ENCODE results near the gene FGF13.

DNA sequence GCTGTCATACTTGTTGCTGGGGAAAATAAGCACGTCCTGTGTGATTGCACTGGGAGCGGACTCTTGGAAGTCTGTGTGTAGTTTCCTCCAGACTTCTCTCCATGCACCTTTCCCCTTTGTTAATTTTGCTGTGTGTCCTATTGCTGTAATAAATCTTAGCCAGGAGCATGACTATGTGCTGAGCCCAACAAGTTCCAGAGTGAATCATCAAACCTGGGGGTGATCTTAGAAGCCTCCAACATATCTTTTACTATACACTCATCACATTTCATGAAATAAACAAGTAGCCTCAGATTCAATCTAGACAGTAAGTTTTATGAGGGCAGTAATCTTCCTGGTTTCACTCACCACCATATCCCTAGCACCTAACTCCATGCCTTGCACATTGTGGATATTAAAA lies 43.3 kb upstream of the FGF13 start:
- TF ChIP-seq, protein P1, sequence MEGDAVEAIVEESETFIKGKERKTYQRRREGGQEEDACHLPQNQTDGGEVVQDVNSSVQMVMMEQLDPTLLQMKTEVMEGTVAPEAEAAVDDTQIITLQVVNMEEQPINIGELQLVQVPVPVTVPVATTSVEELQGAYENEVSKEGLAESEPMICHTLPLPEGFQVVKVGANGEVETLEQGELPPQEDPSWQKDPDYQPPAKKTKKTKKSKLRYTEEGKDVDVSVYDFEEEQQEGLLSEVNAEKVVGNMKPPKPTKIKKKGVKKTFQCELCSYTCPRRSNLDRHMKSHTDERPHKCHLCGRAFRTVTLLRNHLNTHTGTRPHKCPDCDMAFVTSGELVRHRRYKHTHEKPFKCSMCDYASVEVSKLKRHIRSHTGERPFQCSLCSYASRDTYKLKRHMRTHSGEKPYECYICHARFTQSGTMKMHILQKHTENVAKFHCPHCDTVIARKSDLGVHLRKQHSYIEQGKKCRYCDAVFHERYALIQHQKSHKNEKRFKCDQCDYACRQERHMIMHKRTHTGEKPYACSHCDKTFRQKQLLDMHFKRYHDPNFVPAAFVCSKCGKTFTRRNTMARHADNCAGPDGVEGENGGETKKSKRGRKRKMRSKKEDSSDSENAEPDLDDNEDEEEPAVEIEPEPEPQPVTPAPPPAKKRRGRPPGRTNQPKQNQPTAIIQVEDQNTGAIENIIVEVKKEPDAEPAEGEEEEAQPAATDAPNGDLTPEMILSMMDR (conservative IDR thresholded peaks at IDR 0.05 in 1 of 2, IDR thresholded peaks at IDR 0.05 in 1 of 2; ENCODE audit: extremely low read depth in 1 of 2, insufficient read depth in 1 of 2, low read depth in 1 of 2, low read length in 2 of 2), result no peak
- TF ChIP-seq EZH2 (IDR thresholded peaks at IDR 0.05; ENCODE audit: borderline replicate concordance, low read length), result no peak

Measured in mammary epithelial cell (primary cell).